H1 (cell line): ENCODE measurements around the gene MMP20. TPM values are rescaled to one million over a fixed set of nuclear protein-coding genes. Genes with fewer than 3 reads are reported as not detected.

Experiments
- CTCF ChIA-PET: fragments of 300-600 bp; sonication (Branson Sonifier 250); formaldehyde crosslinking; loops from one replicate; lab custom pipeline; 2021; ENCODE audit not compliant: partially characterized antibody; lab: Charles Lee
- POLR2A ChIA-PET: fragments of 300-600 bp; sonication (Branson Sonifier 250); formaldehyde crosslinking; loops from one replicate; lab custom pipeline; 2021; ENCODE audit warnings: inconsistent platforms; ENCODE audit not compliant: partially characterized antibody; lab: Charles Lee
- DNase-seq, 2 experiments: peaks; one replicate each; pipeline versions ENCODE4 v3.0.0 to v3.0.0-alpha.2; 2010 to 2022; ENCODE audit warnings: low spot score in 2 of 2, low read depth in 1 of 2, mixed read lengths in 1 of 2
- FAIRE-seq: peaks from 2 replicates; lab custom pipeline; 2011; peaks lifted over from hg19 to GRCh38; lab: Jason Lieb, UNC
- H2AFZ ChIP-seq: 2 replicates; pipeline ENCODE4 v1.8.1; 2012; ENCODE audit warnings: low read length, inconsistent platforms
- H2AK5ac ChIP-seq: 2 replicates; pipeline ENCODE4 v1.6.1; 2013; ENCODE audit warnings: low read depth, low read length
- H2BK120ac ChIP-seq: replicated peaks from 2 replicates; pipeline ENCODE3; 2013; ENCODE audit warnings: low read depth, low read length, inconsistent platforms
- H2BK12ac ChIP-seq: 2 replicates; pipeline ENCODE4 v1.6.1; 2013; ENCODE audit warnings: low read depth, low read length
- H2BK15ac ChIP-seq: 2 replicates; pipeline ENCODE4 v1.6.1; 2013; ENCODE audit warnings: low read length
- H2BK20ac ChIP-seq: 2 replicates; pipeline ENCODE4 v1.6.1; 2013; ENCODE audit warnings: low read length
- H2BK5ac ChIP-seq: 2 replicates; pipeline ENCODE4 v1.6.1; 2013; ENCODE audit warnings: low read depth, low read length
- H3K14ac ChIP-seq: 2 replicates; pipeline ENCODE4 v1.6.1; 2013; ENCODE audit warnings: inconsistent platforms; ENCODE audit not compliant: insufficient read length
- H3K18ac ChIP-seq: 2 replicates; pipeline ENCODE4 v1.6.1; 2013; ENCODE audit warnings: low read length; ENCODE audit errors: extremely low read depth
- H3K23ac ChIP-seq: 2 replicates; pipeline ENCODE4 v1.6.1; 2013; ENCODE audit warnings: inconsistent platforms; ENCODE audit not compliant: insufficient read length
- H3K23me2 ChIP-seq: 2 replicates; pipeline ENCODE4 v1.6.1; 2013; ENCODE audit warnings: low read depth, low read length
- H3K27ac ChIP-seq: 2 replicates; pipeline ENCODE4 v1.6.1; 2011; ENCODE audit warnings: low read depth, low read length, inconsistent platforms
- H3K27me3 ChIP-seq, 4 experiments: replicated peaks in 1 of 4; 1 replicate in 1 of 4; 2 replicates in 3 of 4; pipeline versions ENCODE4 v1.6.1 to v1.8.1; 2011 to 2013; ENCODE audit warnings: low read length in 3 of 4, mild to moderate bottlenecking in 3 of 4, inconsistent platforms in 2 of 4, mixed read lengths in 2 of 4, moderate library complexity in 1 of 4; ENCODE audit not compliant: control insufficient read depth in 3 of 4, insufficient read depth in 3 of 4; ENCODE audit errors: extremely low read depth in 1 of 4
- H3K36me3 ChIP-seq, 4 experiments: 2 replicates each; pipeline versions ENCODE4 v1.6.1 to v1.8.1; 2011 to 2013; ENCODE audit warnings: mild to moderate bottlenecking in 4 of 4, low read length in 3 of 4, moderate library complexity in 2 of 4, control low read depth in 1 of 4, inconsistent platforms in 1 of 4; ENCODE audit not compliant: insufficient read depth in 4 of 4, control insufficient read depth in 2 of 4
- H3K4ac ChIP-seq: replicated peaks from 2 replicates; pipeline ENCODE3; 2013; ENCODE audit warnings: low read length, low read depth, mixed read lengths, inconsistent platforms; ENCODE audit not compliant: insufficient read length
- H3K4me1 ChIP-seq, 4 experiments: replicated peaks in 1 of 4; 1 replicate in 1 of 4; 2 replicates in 3 of 4; pipeline versions ENCODE4 v1.6.1 to v1.8.1; 2011 to 2013; ENCODE audit warnings: low read length in 3 of 4, inconsistent platforms in 2 of 4, mixed read lengths in 1 of 4; ENCODE audit not compliant: insufficient read depth in 4 of 4, control insufficient read depth in 3 of 4
- H3K4me2 ChIP-seq, 2 experiments: 2 replicates each; pipeline versions ENCODE4 v1.6.1 to v1.8.1; 2011 to 2013; ENCODE audit warnings: low read depth in 2 of 2, low read length in 2 of 2, control low read depth in 1 of 2, inconsistent platforms in 1 of 2, mild to moderate bottlenecking in 1 of 2; ENCODE audit not compliant: insufficient read depth in 1 of 2
- H3K4me3 ChIP-seq, 4 experiments: fragments of 200-600, 300-600 bp in 1 of 4; sonication (generic), shearing (Covaris generic), sonication (Bioruptor Twin) in 1 of 4; 2 replicates each; pipeline versions ENCODE4 v1.5.1 to v1.8.1; 2011 to 2016; ENCODE audit warnings: low read length in 4 of 4, low read depth in 3 of 4, control low read depth in 2 of 4, inconsistent platforms in 2 of 4, mild to moderate bottlenecking in 2 of 4, mixed read lengths in 1 of 4, moderate library complexity in 1 of 4; ENCODE audit not compliant: insufficient read depth in 2 of 4; ENCODE audit errors: extremely low read depth in 1 of 4
- H3K56ac ChIP-seq: replicated peaks from 2 replicates; pipeline ENCODE3; 2013; ENCODE audit warnings: low read depth, mild to moderate bottlenecking, mixed read lengths, low read length, inconsistent platforms; ENCODE audit not compliant: insufficient read length
- H3K79me1 ChIP-seq: 2 replicates; pipeline ENCODE4 v1.6.1; 2013; ENCODE audit warnings: low read depth, low read length, control low read depth
- H3K79me2 ChIP-seq, 2 experiments: 2 replicates each; pipeline versions ENCODE4 v1.6.1 to v1.8.1; 2012 to 2013; ENCODE audit warnings: low read length in 2 of 2, mild to moderate bottlenecking in 2 of 2, inconsistent platforms in 1 of 2; ENCODE audit not compliant: insufficient read depth in 2 of 2, control insufficient read depth in 1 of 2
- H3K9ac ChIP-seq, 4 experiments: replicated peaks in 1 of 4; 1 replicate in 1 of 4; 2 replicates in 3 of 4; pipeline versions ENCODE4 v1.6.1 to v1.8.1; 2011 to 2013; ENCODE audit warnings: low read depth in 3 of 4, low read length in 3 of 4, control low read depth in 2 of 4, mild to moderate bottlenecking in 2 of 4, moderate library complexity in 2 of 4, inconsistent platforms in 1 of 4; ENCODE audit errors: extremely low read depth in 1 of 4
- H3K9me3 ChIP-seq, 2 experiments: 2 replicates each; pipeline versions ENCODE4 v1.6.1 to v1.8.1; 2012 to 2013; ENCODE audit warnings: mild to moderate bottlenecking in 2 of 2, moderate library complexity in 2 of 2, control low read depth in 1 of 2, inconsistent platforms in 1 of 2, low read depth in 1 of 2, low read length in 1 of 2, mixed read lengths in 1 of 2; ENCODE audit not compliant: insufficient read depth in 2 of 2
- H4K20me1 ChIP-seq, 2 experiments: replicated peaks in 1 of 2; 2 replicates each; pipeline versions ENCODE3 to v1.8.1; 2011 to 2013; ENCODE audit warnings: inconsistent platforms in 2 of 2, low read length in 2 of 2, mild to moderate bottlenecking in 1 of 2; ENCODE audit not compliant: insufficient read depth in 2 of 2, control insufficient read depth in 1 of 2
- H4K5ac ChIP-seq: 2 replicates; pipeline ENCODE4 v1.6.1; 2013; ENCODE audit warnings: low read length, low read depth, mixed read lengths, inconsistent platforms; ENCODE audit not compliant: insufficient read length
- H4K8ac ChIP-seq: 2 replicates; pipeline ENCODE4 v1.8.0; 2013; ENCODE audit warnings: mild to moderate bottlenecking, moderate library complexity, low read length, inconsistent platforms; ENCODE audit not compliant: insufficient read depth; ENCODE audit errors: extremely low read depth
- H4K91ac ChIP-seq: replicated peaks from 2 replicates; pipeline ENCODE3; 2013; ENCODE audit warnings: low read length, mixed read lengths, inconsistent platforms; ENCODE audit not compliant: insufficient read length
- BACH1 ChIP-seq: IDR thresholded peaks from 2 replicates; pipeline ENCODE4 v1.6.1; 2012; ENCODE audit warnings: low read length, improper control_type of control experiment
- CREB1 ChIP-seq: IDR thresholded peaks from 2 replicates; pipeline ENCODE4 v1.6.1; 2012; ENCODE audit warnings: inconsistent platforms
- CTCF ChIP-seq, 3 experiments: IDR thresholded peaks; 1 replicate in 2 of 3; 2 replicates in 1 of 3; pipeline versions ENCODE4 v1.5.1 to v1.6.1; 2011; ENCODE audit warnings: low read length in 3 of 3, mild to moderate bottlenecking in 3 of 3, inconsistent platforms in 2 of 3, low read depth in 1 of 3, moderate library complexity in 1 of 3; ENCODE audit not compliant: insufficient read depth in 1 of 3; ENCODE audit errors: control extremely low read depth in 1 of 3
- GTF2F1 ChIP-seq: IDR thresholded peaks from 2 replicates; pipeline ENCODE4 v1.6.1; 2012; ENCODE audit warnings: low read depth, low read length, improper control_type of control experiment, borderline replicate concordance
- JUND ChIP-seq: IDR thresholded peaks from 2 replicates; pipeline ENCODE4 v1.6.1; 2011; ENCODE audit warnings: mild to moderate bottlenecking, improper control_type of control experiment, low read length
- KDM4A ChIP-seq: IDR thresholded peaks from one replicate; pipeline ENCODE4 v1.7.1; 2012; ENCODE audit warnings: low read depth, mild to moderate bottlenecking, moderate library complexity, low read length, inconsistent platforms; ENCODE audit not compliant: severe bottlenecking
- RFX5 ChIP-seq: IDR thresholded peaks from 2 replicates; pipeline ENCODE4 v1.6.1; 2011; ENCODE audit warnings: low read depth, low read length, improper control_type of control experiment, borderline replicate concordance
- SP1 ChIP-seq: IDR thresholded peaks from 2 replicates; pipeline ENCODE4 v1.6.1; 2011; ENCODE audit warnings: low read depth, low read length
- SP4 ChIP-seq: IDR thresholded peaks from 2 replicates; pipeline ENCODE4 v1.6.1; 2012; ENCODE audit warnings: low read length, inconsistent platforms
- ZNF274 ChIP-seq: IDR thresholded peaks from 2 replicates; pipeline ENCODE4 v1.7.0; 2012; ENCODE audit warnings: low read length, borderline replicate concordance; ENCODE audit errors: extremely low read depth
- WGBS, 2 experiments: shearing (Covaris generic) in 1 of 2; methylation state at CpG; one replicate each; pipeline versions ENCODE4 v1.1.6 to v1.1.7; 2013 to 2015; ENCODE audit warnings: low lambda C conversion rate in 2 of 2, mixed read lengths in 2 of 2, inconsistent platforms in 1 of 2, low coverage in 1 of 2, missing lambda C conversion rate in 1 of 2; ENCODE audit not compliant: insufficient replicate concordance in 2 of 2, insufficient coverage in 1 of 2, insufficient read length in 1 of 2; ENCODE audit errors: extremely low coverage in 1 of 2, missing lambda C conversion rate in 1 of 2; 5-methylcytosine and 5-hydroxymethylcytosine counted together
- polyA plus RNA-seq, 7 experiments: library from polyadenylated mRNA; depleted of rRNA in 3 of 7; stranded (reverse) in 5 of 7; unstranded in 2 of 7; fragments of >200 nt in 5 of 7; fragments of 200-250 nt in 2 of 7; gene quantifications; 1 replicate in 5 of 7; 2 replicates in 1 of 7; 4 replicates in 1 of 7; pipeline versions ENCODE4 v1.2.1 to v1.2.3, GENCODE V29; 2011 to 2013; ENCODE audit warnings: missing spikeins in 2 of 7, mixed read lengths in 2 of 7
- total RNA-seq: library from RNA; stranded (reverse); fragmentation: NEBNext Ultra II Directional; extraction: Animal tissue kit (Norgen Biotek cat#: 25700); gene quantifications from 2 replicates; pipeline ENCODE4 v1.2.1, GENCODE V29; 2021

Gene MMP20
- total and polyA plus RNA-seq, 2 of the 8 experiments (the other 6 are each of a cell fraction or from before 2014, with no cell fraction given), result not detected

- DNase-seq, result no peak
- Histone ChIP-seq H2AK5ac (no peak overlapping the region), H3K36me3 (no peaks in the 10 kb centered on the region), H3K4me2 (no peak overlapping the region), H3K56ac (no peak overlapping the region), H4K8ac (no peak overlapping the region), H3K4ac (no peak overlapping the region), H3K4me3 (no peak overlapping the region), H3K27ac (no peak overlapping the region), H2BK5ac (no peak overlapping the region), H3K14ac (no peak overlapping the region), H2BK120ac (no peak overlapping the region), H3K4me1 (no peaks in the 10 kb centered on the region), H4K91ac (no peak overlapping the region), H2BK12ac (no peak overlapping the region), H3K9ac (no peak overlapping the region), H4K5ac (no peak overlapping the region), H3K9me3 (no peaks in the 10 kb centered on the region), H3K27me3 (no peaks in the 10 kb centered on the region), H3K79me1 (no peaks in the 10 kb centered on the region), H2BK20ac (no peak overlapping the region), H3K79me2 (no peaks in the 10 kb centered on the region), H3K23ac (no peak overlapping the region), H3K23me2 (no peaks in the 10 kb centered on the region), H4K20me1 (no peaks in the 10 kb centered on the region), H2AFZ (no peak overlapping the region), H3K18ac (no peak overlapping the region), H2BK15ac (no peak overlapping the region)
- CTCF ChIA-PET, result interaction anchor here (0.6 to 3.7 kb wide), 17 partner anchors 8 to 505 kb away, joined by 3 to 28 read pairs (median 5); partner anchors contain the start of gene MMP20
- whole genome bisulfite sequencing, 2 experiments, result 83% methylated on average over 11 of the region's 11 CpGs; no CpG with 5 or more reads in 1 of the 2 experiments
- peak; percentile 92 for FAIRE-seq
- POLR2A ChIA-PET, result no interaction called here
- TF ChIP-seq SP4 (no peak), JUND (no peak), SP1 (no peak), BACH1 (0 out of 2 replicates have a peak, but pooled peaks have one; percentile 29), CREB1 (peak; percentile 68), GTF2F1 (no peak), CTCF (IDR thresholded peaks at IDR 0.05; ENCODE audit: control extremely low read depth in 1 of 3, insufficient read depth in 1 of 3, low read depth in 1 of 3, low read length in 3 of 3) (peak in 2 of 3 experiments; percentile 47 to 77; a peak in 2 of 4 replicates), KDM4A (no peak), ZNF274 (no peak), RFX5 (no peak)
Measured at GRCh38 chr11:102592634-102593581, 32.2 kb downstream of the MMP20 start.
